Right lobe of liver (tissue), 4 donors: ENCODE measurements around the gene ATG9B.

Experiments used
- CTCF ChIP-seq, 4 donors: fragments of 200-600 bp in 3 of 4; fragments of 450-650 bp in 1 of 4; IDR thresholded peaks; one replicate each; pipeline versions ENCODE4 v1.5.1 to v1.8.0; 2016 to 2022; ENCODE audit warnings: antibody characterized with exemption in 4 of 4, mild to moderate bottlenecking in 2 of 4
- POLR2A ChIP-seq: fragments of 450-650 bp; IDR thresholded peaks from one replicate; pipeline ENCODE4 v1.6.1; 2017; ENCODE audit warnings: antibody characterized with exemption, mild to moderate bottlenecking
- donor health status: DM: no; HTN: no; CAD: no.
- donor health status: DM: no; HTN: no; CAD: no.
- donor health status: DM: no; HTN: yes; CAD: no.

GRCh38 chr7:150975536-150976319 lies 48.6 kb downstream of the ATG9B start:
- no peak for TF ChIP-seq CTCF (IDR thresholded peaks at IDR 0.05)
- no peak for TF ChIP-seq POLR2A
